B cell (primary cell): Measurements from ENCODE around the gene TEKT1.

Experiments used
- CTCF ChIP-seq: fragments of 200-600 bp; IDR thresholded peaks from one replicate; pipeline ENCODE4 v1.8.0; 2022; ENCODE audit warnings: antibody characterized with exemption, mild to moderate bottlenecking
- EZH2 ChIP-seq: IDR thresholded peaks from 2 replicates; pipeline ENCODE4 v1.6.1; 2012; ENCODE audit warnings: borderline replicate concordance, low read depth, mild to moderate bottlenecking, moderate library complexity, low read length; ENCODE audit not compliant: insufficient read depth, poor library complexity, severe bottlenecking

- TF ChIP-seq CTCF, result no peak
- TF ChIP-seq EZH2, result no peak
Observed at GRCh38 chr17:6772016-6772415, 59.5 kb downstream of the TEKT1 start.
